ENCODE measurements around the gene NPIPB2. TPM values are rescaled to one million over a fixed set of nuclear protein-coding genes. Genes with fewer than 3 reads are reported as not detected.
"Not testable (repeated sequence)": the region's sequence is repeated elsewhere in the genome, so short reads cannot be mapped to it uniquely, and the experiment has no call there.

Gene NPIPB2
- total RNA-seq, 4 donors from 2014 or later = 5.5 to 11.5 (median 8.2) TPM

GRCh38 chr16:11967195-11967911 lies 25.5 kb upstream of the NPIPB2 start:
- no peak for TF ChIP-seq CTCF (IDR thresholded peaks at IDR 0.05)
- ATAC-seq (ENCODE audit: low FRiP score) = no peak
- DNase-seq (ENCODE audit: low spot score) = no peak

DNA sequence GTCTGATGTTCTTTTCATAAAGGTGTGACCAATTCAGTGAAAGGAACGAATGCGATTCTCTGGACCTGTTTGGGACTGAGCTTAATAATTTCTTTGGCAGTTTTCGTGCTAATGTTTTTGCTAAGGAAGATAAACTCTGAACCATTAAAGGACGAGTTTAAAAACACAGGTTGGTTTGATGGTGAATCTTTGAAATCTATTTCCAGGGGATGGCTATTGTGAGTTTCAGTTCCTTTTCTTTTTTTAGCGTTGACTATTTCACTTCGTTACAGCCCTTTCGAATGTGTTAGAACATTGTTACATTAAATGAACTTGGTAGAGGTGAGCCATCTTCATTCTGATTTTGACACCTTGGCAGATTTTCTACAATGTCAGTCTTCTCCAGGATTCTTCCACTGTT lies 24.3 kb upstream of the NPIPB2 start:
- DNase-seq (ENCODE audit: low spot score) (no peak), ATAC-seq (ENCODE audit: low FRiP score) (no peak)
- no peak for TF ChIP-seq CTCF (IDR thresholded peaks at IDR 0.05)

GRCh38 chr16:11964761-11965551 lies 23.1 kb upstream of the NPIPB2 start, which contains the start of gene TNFRSF17:
Gene TNFRSF17 (plus strand): TSS chr16:11965210. CDS start chr16:11965325, 115 bp downstream.
- DNase-seq (ENCODE audit: low spot score) (no peak), ATAC-seq (ENCODE audit: low FRiP score) (no peak)
- no peak for TF ChIP-seq CTCF (IDR thresholded peaks at IDR 0.05)

GRCh38 chr16:11963706-11964105 lies 21.9 kb upstream of the NPIPB2 start:
- no peak for DNase-seq (ENCODE audit: low spot score)
- no peak for TF ChIP-seq CTCF (IDR thresholded peaks at IDR 0.05)
- ATAC-seq (ENCODE audit: low FRiP score) = no peak

DNA sequence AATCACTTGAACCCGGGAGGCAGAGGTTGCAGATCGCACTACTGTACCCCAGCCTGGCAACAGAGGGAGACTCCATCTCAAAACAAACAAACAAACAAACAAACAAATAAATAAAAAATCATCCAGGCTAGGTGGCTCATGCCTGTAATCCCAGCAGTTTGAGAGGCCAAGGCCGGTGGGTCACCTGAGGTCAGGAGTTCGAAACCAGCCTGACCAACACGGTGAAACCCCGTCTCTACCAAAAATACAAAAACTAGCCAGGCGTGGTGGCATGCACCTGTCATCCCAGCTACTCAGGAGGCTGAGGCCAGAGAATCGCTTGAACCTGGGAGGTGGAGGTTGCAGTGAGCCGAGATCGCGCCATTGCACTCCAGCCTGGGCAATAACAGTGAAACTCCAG lies 21.1 kb upstream of the NPIPB2 start:
- DNase-seq (ENCODE audit: low spot score) = not testable (repeated sequence)

GRCh38 chr16:11962457-11962856 lies 20.6 kb upstream of the NPIPB2 start:
- DNase-seq (ENCODE audit: low spot score); ATAC-seq (ENCODE audit: low FRiP score): not testable (repeated sequence)

More for the DNA sequence above, 21.1 kb upstream of the NPIPB2 start:
- not testable (repeated sequence) for ATAC-seq (ENCODE audit: low FRiP score)

DNA sequence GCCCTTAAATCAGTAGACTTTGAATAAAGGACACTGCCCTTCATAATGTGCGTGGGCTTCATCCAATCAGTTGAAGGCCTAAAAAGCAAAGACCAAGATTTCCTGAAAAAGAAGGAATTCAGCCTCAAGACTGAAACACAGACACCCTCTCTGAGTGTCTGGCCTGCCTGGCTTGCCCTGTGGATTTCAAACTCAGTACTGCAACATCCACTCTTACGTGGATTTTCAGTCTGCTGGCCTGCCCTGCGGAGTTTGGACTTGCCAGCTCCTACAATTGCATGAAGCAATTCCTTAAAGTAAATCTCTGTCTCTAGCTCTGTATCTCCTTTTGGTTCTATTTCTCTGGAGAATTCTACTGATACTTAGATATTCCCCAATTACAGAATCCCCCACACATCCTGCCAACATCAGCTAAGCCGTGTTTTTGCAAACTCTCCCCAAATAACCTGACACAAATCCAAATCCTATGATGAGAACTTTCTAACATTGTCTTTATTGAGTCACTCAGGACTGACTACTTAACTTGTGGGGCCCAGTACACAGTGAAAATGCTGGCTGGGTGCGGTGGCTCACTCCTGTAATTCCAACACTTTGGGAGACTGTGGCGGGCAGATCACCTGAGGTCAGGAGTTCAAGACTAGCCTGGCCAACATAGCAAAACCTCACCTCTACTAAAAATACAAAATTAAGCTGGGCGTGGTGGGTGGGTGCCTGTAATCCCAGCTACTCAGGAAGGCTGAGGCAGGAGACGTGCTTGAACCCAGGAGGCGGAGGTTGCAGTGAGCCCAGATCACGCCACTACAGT lies 15.9 kb upstream of the NPIPB2 start:
- DNase-seq (ENCODE audit: low spot score) (no peak), ATAC-seq (ENCODE audit: low FRiP score) (no peak)
- TF ChIP-seq CTCF (IDR thresholded peaks at IDR 0.05) = no peak
